ENCODE measurements around the gene SPATA20.

DNA sequence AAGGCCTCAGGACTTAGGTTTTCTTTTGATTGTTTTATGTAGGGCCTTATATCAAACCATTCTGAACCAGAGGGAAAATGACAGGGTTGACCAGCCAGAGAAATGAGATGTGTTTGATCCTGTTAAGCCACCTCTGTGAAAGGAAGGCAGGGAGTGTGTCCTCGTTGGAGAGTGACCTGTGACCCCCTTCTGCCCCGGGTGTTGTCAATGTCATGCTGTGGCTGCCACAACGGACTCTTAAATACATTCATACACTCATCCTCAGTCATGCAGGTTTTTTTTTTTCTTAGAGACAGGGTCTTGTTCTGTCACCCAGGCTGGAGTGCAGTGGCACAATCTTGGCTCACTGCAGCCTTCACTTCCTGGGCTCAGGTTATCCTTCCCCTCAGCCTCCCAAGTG, 32.6 kb upstream of the SPATA20 start:
- TF ChIP-seq, protein P1, sequence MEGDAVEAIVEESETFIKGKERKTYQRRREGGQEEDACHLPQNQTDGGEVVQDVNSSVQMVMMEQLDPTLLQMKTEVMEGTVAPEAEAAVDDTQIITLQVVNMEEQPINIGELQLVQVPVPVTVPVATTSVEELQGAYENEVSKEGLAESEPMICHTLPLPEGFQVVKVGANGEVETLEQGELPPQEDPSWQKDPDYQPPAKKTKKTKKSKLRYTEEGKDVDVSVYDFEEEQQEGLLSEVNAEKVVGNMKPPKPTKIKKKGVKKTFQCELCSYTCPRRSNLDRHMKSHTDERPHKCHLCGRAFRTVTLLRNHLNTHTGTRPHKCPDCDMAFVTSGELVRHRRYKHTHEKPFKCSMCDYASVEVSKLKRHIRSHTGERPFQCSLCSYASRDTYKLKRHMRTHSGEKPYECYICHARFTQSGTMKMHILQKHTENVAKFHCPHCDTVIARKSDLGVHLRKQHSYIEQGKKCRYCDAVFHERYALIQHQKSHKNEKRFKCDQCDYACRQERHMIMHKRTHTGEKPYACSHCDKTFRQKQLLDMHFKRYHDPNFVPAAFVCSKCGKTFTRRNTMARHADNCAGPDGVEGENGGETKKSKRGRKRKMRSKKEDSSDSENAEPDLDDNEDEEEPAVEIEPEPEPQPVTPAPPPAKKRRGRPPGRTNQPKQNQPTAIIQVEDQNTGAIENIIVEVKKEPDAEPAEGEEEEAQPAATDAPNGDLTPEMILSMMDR (conservative IDR thresholded peaks at IDR 0.05; ENCODE audit: low read depth, low read length): no peak
- no peak for TF ChIP-seq EZH2 (IDR thresholded peaks at IDR 0.05; ENCODE audit: borderline replicate concordance, low read depth, low read length, poor library complexity, severe bottlenecking)

Measured in A673 (cell line).